Esophagus muscularis mucosa (tissue), 4 donors: ENCODE data around the gene IGF2. TPM values are rescaled to one million over a fixed set of nuclear protein-coding genes. Genes with fewer than 3 reads are reported as not detected.

Experiments used
- DNase-seq: peaks from one replicate; pipeline ENCODE4 v3.0.0-alpha.2; 2017; ENCODE audit errors: extremely low spot score
- H3K27ac ChIP-seq, 4 donors: fragments of 200-600 bp; sonication (generic); replicated peaks in 1 of 4; 1 replicate in 3 of 4; 2 replicates in 1 of 4; pipeline ENCODE4 v1.5.1; 2016 to 2019; ENCODE audit warnings: mild to moderate bottlenecking in 1 of 4
- H3K27me3 ChIP-seq, 4 donors: fragments of 200-600 bp; sonication (generic); one replicate each; pipeline versions ENCODE4 v1.5.1 to v1.6.0; 2016 to 2019
- H3K36me3 ChIP-seq, 4 donors: fragments of 200-600 bp; sonication (generic); one replicate each; pipeline ENCODE4 v1.5.1; 2016 to 2019
- H3K4me1 ChIP-seq, 4 donors: fragments of 200-600 bp; sonication (generic); one replicate each; pipeline ENCODE4 v1.5.1; 2016 to 2019
- H3K4me3 ChIP-seq, 4 donors: fragments of 200-600 bp; sonication (generic); 1 replicate in 2 of 4; 2 replicates in 2 of 4; pipeline ENCODE4 v1.5.1; 2016 to 2019; ENCODE audit warnings: mild to moderate bottlenecking in 4 of 4, moderate library complexity in 1 of 4
- H3K9me3 ChIP-seq, 4 donors: fragments of 200-600 bp; sonication (generic); 1 replicate in 3 of 4; 2 replicates in 1 of 4; pipeline ENCODE4 v1.5.1; 2016 to 2019
- CTCF ChIP-seq, 3 experiments: fragments of 200-600 bp in 2 of 3; fragments of 450-650 bp in 1 of 3; sonication (generic) in 2 of 3; IDR thresholded peaks; one replicate each; pipeline ENCODE4 v1.5.1; 2017 to 2019; ENCODE audit warnings: antibody characterized with exemption in 3 of 3, mild to moderate bottlenecking in 2 of 3, moderate library complexity in 1 of 3
- EP300 ChIP-seq: sonication (generic); formaldehyde crosslinking; IDR thresholded peaks from one replicate; pipeline ENCODE4 v1.6.1; 2017; ENCODE audit warnings: antibody characterized with exemption
- POLR2A ChIP-seq: fragments of 450-650 bp; IDR thresholded peaks from one replicate; pipeline ENCODE4 v1.6.1; 2017; ENCODE audit warnings: antibody characterized with exemption, moderate library complexity, mild to moderate bottlenecking, low read depth
- POLR2AphosphoS5 ChIP-seq, 2 donors: sonication (generic); formaldehyde crosslinking; IDR thresholded peaks; one replicate each; pipeline ENCODE4 v1.6.1; 2017; ENCODE audit warnings: antibody characterized with exemption in 2 of 2
- WGBS: methylation state at CpG from one replicate; pipeline ENCODE4 v1.1.5; 2018; 5-methylcytosine and 5-hydroxymethylcytosine counted together
- intact Hi-C: fragments of 100-400 bp; cut with DNase I; formaldehyde crosslinking; loops from one replicate; pipeline ENCODE4 v1.15.1; 2023
- total RNA-seq, 4 donors: library from RNA; depleted of rRNA; stranded (reverse); fragments of >200 nt; gene quantifications; one replicate each; pipeline versions ENCODE4 v1.1.0 to v1.2.1, GENCODE V29; 2016

IGF2 gene
- total RNA-seq, 4 donors from 2014 or later, result 25.5 to 59.6 (median 33.0) TPM

GRCh38 chr11:2097998-2098690 lies 41.0 kb downstream of the IGF2 start:
- Histone ChIP-seq H3K4me1 (peaks cover 36 to 77% (median 45%) of the 10 kb centered on the region in 4 donors), H3K27me3 (peaks cover 0 to 17% (median 0%) of the 10 kb centered on the region in 4 donors), H3K9me3 (no peaks in the 10 kb centered on the region), H3K27ac (peak overlapping the region in 3 of 4 donors; percentile 68 to 77 (median 74)), H3K4me3 (no peak overlapping the region), H3K36me3 (no peaks in the 10 kb centered on the region)
- 91% methylated on average over 12 of the region's 14 CpGs for WGBS
- DNase-seq, result no peak
- intact Hi-C loops, result no loop called here
- TF ChIP-seq POLR2A (no peak), POLR2AphosphoS5 (IDR thresholded peaks at IDR 0.05) (no peak), EP300 (no peak), CTCF (IDR thresholded peaks at IDR 0.05) (no peak)

DNA sequence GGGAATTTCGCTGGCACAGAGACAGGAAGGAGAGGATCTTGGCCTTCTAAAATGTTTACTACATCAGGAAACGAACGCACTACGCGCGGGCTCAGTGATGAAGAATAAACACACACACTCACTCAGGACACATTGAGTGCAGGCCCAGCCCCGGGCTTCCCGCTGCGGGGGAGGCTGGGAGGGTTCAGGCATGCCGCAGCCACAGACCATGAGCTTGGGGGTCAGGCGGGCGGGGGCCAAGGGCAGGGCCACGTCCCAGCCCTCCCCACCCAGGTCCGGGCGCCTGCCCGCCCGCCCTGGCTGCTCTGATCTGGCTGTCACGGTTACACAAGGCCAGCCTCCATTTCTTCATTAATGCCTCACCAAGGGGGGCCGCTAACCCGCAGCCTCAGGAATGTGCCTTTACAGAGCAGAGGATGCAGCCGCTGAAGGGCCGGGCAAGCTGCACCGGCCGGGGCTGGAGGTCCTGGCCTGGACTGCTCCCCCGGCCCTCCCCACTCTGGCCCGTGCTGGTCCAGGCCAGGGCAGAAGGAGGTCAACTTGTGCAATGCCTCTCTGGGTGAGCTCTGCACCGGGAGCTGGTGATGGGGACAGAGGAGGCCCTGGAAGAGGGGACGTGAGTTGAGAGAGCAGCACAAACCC lies 41.7 kb downstream of the IGF2 start:
- WGBS, result 40% methylated on average over 8 of the region's 28 CpGs
- no peak for DNase-seq
- H3K4me3 ChIP-seq, result peak overlapping the region in 2 of 4 donors; percentile 19 to 20

GRCh38 chr11:2096919-2097301 lies 42.3 kb downstream of the IGF2 start:
- intact Hi-C loops, result no loop called here
- no peak for DNase-seq
- Histone ChIP-seq H3K27me3 (peaks cover 0 to 27% (median 0%) of the 10 kb centered on the region in 4 donors), H3K4me1 (peaks cover 46 to 75% (median 51%) of the 10 kb centered on the region in 4 donors), H3K27ac (peak overlapping the region; percentile 62 to 77 (median 71)), H3K36me3 (no peaks in the 10 kb centered on the region), H3K9me3 (no peaks in the 10 kb centered on the region), H3K4me3 (peak overlapping the region in 1 of 4 donors; percentile 19)
- WGBS, result 63% methylated on average over 15 of the region's 17 CpGs
- TF ChIP-seq POLR2AphosphoS5 (IDR thresholded peaks at IDR 0.05) (no peak), CTCF (IDR thresholded peaks at IDR 0.05) (no peak), POLR2A (no peak), EP300 (no peak)

More for the DNA sequence above, 41.7 kb downstream of the IGF2 start:
- TF ChIP-seq POLR2A (no peak), POLR2AphosphoS5 (IDR thresholded peaks at IDR 0.05) (peak; percentile 19 to 34)
- Histone ChIP-seq H3K36me3 (no peaks in the 10 kb centered on the region), H3K27me3 (peaks cover 0 to 23% (median 0%) of the 10 kb centered on the region in 4 donors), H3K9me3 (no peaks in the 10 kb centered on the region), H3K27ac (peak overlapping the region; percentile 62 to 77 (median 71)), H3K4me1 (peaks cover 43 to 79% (median 49%) of the 10 kb centered on the region in 4 donors)
- intact Hi-C loops, result no loop called here

DNA sequence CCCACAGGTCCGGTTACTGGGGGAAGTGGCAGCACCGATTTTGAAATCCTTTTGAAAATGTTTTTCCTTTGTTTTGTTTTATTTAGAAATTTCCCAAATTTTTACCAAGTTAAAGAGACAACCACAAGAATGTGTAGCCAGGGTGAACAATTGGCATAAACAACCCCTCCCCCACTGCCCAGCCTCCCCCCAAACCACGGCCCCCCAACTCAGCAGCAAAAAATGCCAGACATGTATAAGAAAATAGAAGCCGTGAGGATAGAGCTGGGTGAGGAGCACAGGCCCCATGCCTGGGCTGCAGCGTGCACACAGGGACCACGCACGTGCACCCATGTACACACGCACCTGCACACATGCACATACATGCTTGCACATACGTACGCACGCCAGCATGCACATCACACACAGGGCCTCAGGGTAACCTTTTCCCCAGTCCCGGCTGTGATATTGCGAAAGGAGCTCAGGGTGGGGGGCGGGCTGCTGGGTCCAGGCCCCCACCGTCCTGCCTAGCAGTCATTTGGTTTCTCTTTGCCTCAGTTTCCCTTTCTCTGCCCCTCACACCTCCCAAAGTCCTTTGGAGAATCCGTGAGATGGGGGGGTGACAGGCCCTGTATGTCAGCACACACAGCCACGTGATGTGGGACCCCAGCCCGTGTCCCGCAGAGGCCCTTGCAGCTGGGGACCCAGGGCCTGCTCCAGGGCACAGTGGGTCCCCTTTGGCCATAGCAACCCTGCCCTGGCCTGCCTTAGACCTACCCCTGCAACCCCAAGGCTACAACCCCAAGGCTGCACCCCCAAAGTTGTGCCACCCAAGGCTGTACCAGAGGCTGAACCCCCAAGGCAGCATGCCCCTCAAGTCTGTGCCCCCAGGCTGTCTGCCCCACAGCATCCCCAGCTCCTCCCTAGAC lies 42.9 kb downstream of the IGF2 start:
- 90% methylated on average over 16 of the region's 19 CpGs for WGBS
- peak overlapping the region; percentile 62 to 77 (median 71) for H3K27ac ChIP-seq
- H3K36me3 ChIP-seq, result no peaks in the 10 kb centered on the region
- no peak for DNase-seq
- intact Hi-C loops, result no loop called here
- peaks cover 0 to 27% (median 0%) of the 10 kb centered on the region in 4 donors for H3K27me3 ChIP-seq
- H3K4me3 ChIP-seq, result no peak overlapping the region
- H3K4me1 ChIP-seq, result peaks cover 46 to 69% (median 51%) of the 10 kb centered on the region in 4 donors
- H3K9me3 ChIP-seq, result no peaks in the 10 kb centered on the region
- no peak for TF ChIP-seq POLR2AphosphoS5 (IDR thresholded peaks at IDR 0.05)
- no peak for TF ChIP-seq CTCF (IDR thresholded peaks at IDR 0.05)
- no peak for TF ChIP-seq POLR2A
- TF ChIP-seq EP300, result no peak
